H9 (cell line): Measurements from ENCODE around the gene GPR107. TPM values are rescaled to one million over a fixed set of nuclear protein-coding genes. Genes with fewer than 3 reads are reported as not detected.

Experiments used
- DNase-seq: peaks from one replicate; pipeline ENCODE4 v3.0.0-alpha.2; 2017
- H2AFZ ChIP-seq: one replicate; pipeline ENCODE4 v1.6.1; 2013; ENCODE audit warnings: mild to moderate bottlenecking, low read length, control low read depth, moderate library complexity
- H2AK5ac ChIP-seq: 2 replicates; pipeline ENCODE4 v1.6.1; 2013; ENCODE audit warnings: low read length, control low read depth, mixed read lengths; ENCODE audit not compliant: insufficient read length
- H2BK120ac ChIP-seq: one replicate; pipeline ENCODE4 v1.6.1; 2013; ENCODE audit warnings: low read depth, mild to moderate bottlenecking, low read length, control low read depth, inconsistent platforms; ENCODE audit not compliant: poor library complexity, severe bottlenecking
- H2BK12ac ChIP-seq: 2 replicates; pipeline ENCODE4 v1.6.1; 2013; ENCODE audit warnings: low read length, control low read depth, mixed read lengths, low read depth; ENCODE audit not compliant: insufficient read length
- H2BK15ac ChIP-seq: 2 replicates; pipeline ENCODE4 v1.6.1; 2013; ENCODE audit warnings: low read depth, low read length, control low read depth
- H2BK20ac ChIP-seq: one replicate; pipeline ENCODE4 v1.6.1; 2013; ENCODE audit warnings: low read depth, mild to moderate bottlenecking, low read length, control low read depth, inconsistent platforms; ENCODE audit not compliant: poor library complexity, severe bottlenecking
- H2BK5ac ChIP-seq: 2 replicates; pipeline ENCODE4 v1.6.1; 2013; ENCODE audit warnings: low read length, control low read depth, mixed read lengths; ENCODE audit not compliant: insufficient read length
- H3K14ac ChIP-seq: 2 replicates; pipeline ENCODE4 v1.6.1; 2013; ENCODE audit warnings: low read length, control low read depth; ENCODE audit not compliant: insufficient read depth
- H3K18ac ChIP-seq: 2 replicates; pipeline ENCODE4 v1.6.1; 2013; ENCODE audit warnings: low read depth, mild to moderate bottlenecking, mixed read lengths, low read length, control low read depth; ENCODE audit not compliant: insufficient read length
- H3K23ac ChIP-seq: 2 replicates; pipeline ENCODE4 v1.6.1; 2013; ENCODE audit warnings: low read length, control low read depth, mixed read lengths, low read depth; ENCODE audit not compliant: insufficient read length
- H3K23me2 ChIP-seq: 2 replicates; pipeline ENCODE4 v1.6.1; 2013; ENCODE audit warnings: low read depth, mild to moderate bottlenecking, mixed read lengths, low read length, control low read depth; ENCODE audit not compliant: insufficient read length, poor library complexity, severe bottlenecking
- H3K27ac ChIP-seq: 2 replicates; pipeline ENCODE4 v1.5.1; 2013; ENCODE audit warnings: low read length, control low read depth, mixed read lengths, low read depth; ENCODE audit not compliant: insufficient read length
- H3K27me3 ChIP-seq: 2 replicates; pipeline ENCODE4 v1.6.1; 2013; ENCODE audit warnings: low read length, control low read depth, inconsistent platforms; ENCODE audit not compliant: insufficient read depth
- H3K4ac ChIP-seq: 2 replicates; pipeline ENCODE4 v1.6.1; 2013; ENCODE audit warnings: low read depth, mild to moderate bottlenecking, control low read depth, inconsistent platforms, low read length, moderate library complexity
- H3K4me1 ChIP-seq: 2 replicates; pipeline ENCODE4 v1.6.1; 2013; ENCODE audit warnings: low read length, control low read depth, inconsistent platforms; ENCODE audit not compliant: insufficient read depth
- H3K4me2 ChIP-seq: 2 replicates; pipeline ENCODE4 v1.6.1; 2013; ENCODE audit warnings: low read length, control low read depth, mixed read lengths; ENCODE audit not compliant: insufficient read length, insufficient read depth
- H3K56ac ChIP-seq: 2 replicates; pipeline ENCODE4 v1.6.1; 2013; ENCODE audit warnings: low read depth, mild to moderate bottlenecking, mixed read lengths, low read length, control low read depth; ENCODE audit not compliant: insufficient read length
- H3K79me1 ChIP-seq: 2 replicates; pipeline ENCODE4 v1.6.1; 2013; ENCODE audit warnings: low read depth, mild to moderate bottlenecking, moderate library complexity, low read length, control low read depth, inconsistent platforms; ENCODE audit not compliant: insufficient read depth, poor library complexity, severe bottlenecking
- H3K79me2 ChIP-seq: 2 replicates; pipeline ENCODE4 v1.6.1; 2013; ENCODE audit warnings: low read length, control low read depth, inconsistent platforms; ENCODE audit not compliant: insufficient read depth
- H3K9ac ChIP-seq: 2 replicates; pipeline ENCODE4 v1.6.1; 2013; ENCODE audit warnings: low read length, control low read depth, mixed read lengths; ENCODE audit not compliant: insufficient read length; ENCODE audit errors: extremely low read depth
- H3K9me3 ChIP-seq: one replicate; pipeline ENCODE4 v1.6.1; 2013; ENCODE audit warnings: low read depth, low read length, inconsistent platforms; ENCODE audit not compliant: control insufficient read depth
- H3T11ph ChIP-seq: one replicate; pipeline ENCODE4 v1.6.1; 2013; ENCODE audit warnings: mild to moderate bottlenecking, low read length, control low read depth, inconsistent platforms
- H4K20me1 ChIP-seq: one replicate; pipeline ENCODE4 v1.6.1; 2013; ENCODE audit not compliant: control insufficient read depth, insufficient read length, insufficient read depth
- H4K5ac ChIP-seq: 2 replicates; pipeline ENCODE4 v1.6.1; 2013; ENCODE audit warnings: low read depth, mild to moderate bottlenecking, mixed read lengths, low read length, control low read depth; ENCODE audit not compliant: insufficient read length
- H4K8ac ChIP-seq: replicated peaks from 2 replicates; pipeline ENCODE4 v1.6.1; 2013; ENCODE audit warnings: low read length, control low read depth, mixed read lengths, low read depth; ENCODE audit not compliant: insufficient read length
- H4K91ac ChIP-seq: 2 replicates; pipeline ENCODE4 v1.6.1; 2013; ENCODE audit warnings: low read depth, mild to moderate bottlenecking, moderate library complexity, mixed read lengths, low read length, control low read depth; ENCODE audit not compliant: insufficient read length
- H3K27ac Mint-ChIP-seq, 3 experiments: 2 replicates in 2 of 3; 3 replicates in 1 of 3; pipeline ENCODE4 v1.8.0; 2020 to 2021; ENCODE audit warnings: mixed read lengths in 3 of 3, mild to moderate bottlenecking in 1 of 3, moderate library complexity in 1 of 3
- H3K27me3 Mint-ChIP-seq: 2 replicates; pipeline ENCODE4 v1.8.0; 2021; ENCODE audit warnings: low read depth, mild to moderate bottlenecking, moderate library complexity, mixed read lengths
- H3K36me3 Mint-ChIP-seq, 3 experiments: 2 replicates in 2 of 3; 3 replicates in 1 of 3; pipeline ENCODE4 v1.8.0; 2020 to 2021; ENCODE audit warnings: low read depth in 3 of 3, mixed read lengths in 3 of 3; ENCODE audit not compliant: insufficient read depth in 1 of 3
- H3K4me1 Mint-ChIP-seq, 2 experiments: 2 replicates each; pipeline ENCODE4 v1.8.0; 2020; ENCODE audit warnings: mixed read lengths in 2 of 2
- H3K4me3 Mint-ChIP-seq, 2 experiments: 2 replicates in 1 of 2; 3 replicates in 1 of 2; pipeline ENCODE4 v1.8.0; 2020 to 2021; ENCODE audit warnings: mild to moderate bottlenecking in 2 of 2, mixed read lengths in 2 of 2, moderate library complexity in 1 of 2
- H3K9me3 Mint-ChIP-seq, 2 experiments: 2 replicates in 1 of 2; 3 replicates in 1 of 2; pipeline ENCODE4 v1.8.0; 2020; ENCODE audit warnings: mild to moderate bottlenecking in 2 of 2, mixed read lengths in 2 of 2, moderate library complexity in 1 of 2
- CTCF ChIP-seq: fragments of 200-600 bp; sonication (generic); conservative IDR thresholded peaks from 3 replicates; pipeline ENCODE4 v1.8.0; 2021; ENCODE audit warnings: antibody characterized with exemption, mild to moderate bottlenecking
- WGBS: extraction: QIAGEN DNeasy Blood & Tissue Kit; methylation state at CpG from one replicate; pipeline ENCODE4 v1.1.7; 2013; ENCODE audit warnings: missing lambda C conversion rate, low lambda C conversion rate, mixed read lengths; ENCODE audit not compliant: insufficient read length; ENCODE audit errors: extremely low coverage; 5-methylcytosine and 5-hydroxymethylcytosine counted together
- total RNA-seq: library from RNA; stranded (reverse); gene quantifications from 2 replicates; pipeline ENCODE4 v1.2.1, GENCODE V29; 2021

Gene GPR107
- total RNA-seq, 1 experiment from 2014 or later, result 38.0 TPM

GRCh38 chr9:130078547-130078946 is 24.8 kb downstream of the GPR107 start:
- no peak overlapping the region for H3K23ac ChIP-seq
- whole genome bisulfite sequencing, result no CpG with 5 or more reads among the region's 3 CpGs
- no peak overlapping the region for H4K8ac ChIP-seq
- no peaks in the 10 kb centered on the region for H3K27me3 Mint-ChIP-seq
- no peak overlapping the region for H2BK15ac ChIP-seq
- H3K56ac ChIP-seq, result no peak overlapping the region
- H2BK120ac ChIP-seq, result no peak overlapping the region
- no peak overlapping the region for H2BK5ac ChIP-seq
- no peak overlapping the region for H3K18ac ChIP-seq
- H4K20me1 ChIP-seq, result no peaks in the 10 kb centered on the region
- no peak overlapping the region for H3K4me2 ChIP-seq
- no peaks in the 10 kb centered on the region for H3K79me2 ChIP-seq
- H2BK20ac ChIP-seq, result no peak overlapping the region
- H3K9ac ChIP-seq, result no peak overlapping the region
- H3K27ac Mint-ChIP-seq, result no peak overlapping the region; a peak in 1 of 7 replicates
- H3K9me3 ChIP-seq, result no peaks in the 10 kb centered on the region
- DNase-seq, result no peak
- H3K4me1 Mint-ChIP-seq, result peaks cover 4 to 6% of the 10 kb centered on the region in 2 experiments; a peak in 2 of 4 replicates
- no peak overlapping the region for H3K4ac ChIP-seq
- no peaks in the 10 kb centered on the region for H3K4me1 ChIP-seq
- H3K79me1 ChIP-seq, result no peaks in the 10 kb centered on the region
- H3K9me3 Mint-ChIP-seq, result no peaks in the 10 kb centered on the region
- no peak overlapping the region for H3K4me3 Mint-ChIP-seq
- no peak overlapping the region for H3K27ac ChIP-seq
- no peak overlapping the region for H4K5ac ChIP-seq
- no peaks in the 10 kb centered on the region for H3K23me2 ChIP-seq
- no peak overlapping the region for H3K14ac ChIP-seq
- no peak overlapping the region for H2AK5ac ChIP-seq
- no peak overlapping the region for H4K91ac ChIP-seq
- H2BK12ac ChIP-seq, result no peak overlapping the region
- no peak overlapping the region for H3T11ph ChIP-seq
- no peak for TF ChIP-seq CTCF
- no peaks in the 10 kb centered on the region for H3K27me3 ChIP-seq
- H3K36me3 Mint-ChIP-seq, result peaks cover 24 to 63% (median 52%) of the 10 kb centered on the region in 3 experiments; a peak in 6 of 7 replicates
- no peak overlapping the region for H2AFZ ChIP-seq
